HepG2 (cell line): ENCODE results near the gene CEP120. TPM values are rescaled to one million over a fixed set of nuclear protein-coding genes. Genes with fewer than 3 reads are reported as not detected.

Experiments
- ATAC-seq: fragments of 200-7000 bp; cut with Tn5 transposase; 3 replicates; pipeline ENCODE4 v1.9.1; 2020; ENCODE audit warnings: mild to moderate bottlenecking, moderate library complexity
- BruUV-seq: library from RNA; stranded (reverse); fragments of 400-500 nt; replicated peaks from 2 replicates; lab custom pipeline; 2021; lab: Mats Ljungman, UMichigan
- CTCF ChIA-PET: fragments of 300-600 bp; formaldehyde crosslinking; extraction: SDS; loops from one replicate; lab custom pipeline; 2021; ENCODE audit warnings: low total read pairs, inconsistent platforms, low intra/inter-chr PET ratio; lab: Yijun Ruan, JAX
- POLR2A ChIA-PET: fragments of 350-600 bp; sonication (Branson Sonifier 250); formaldehyde crosslinking; loops from one replicate; lab custom pipeline; 2020; ENCODE audit warnings: antibody characterized with exemption, inconsistent platforms; lab: Yijun Ruan, JAX
- DNase-seq: peaks from one replicate; pipeline ENCODE4 v3.0.0-alpha.2; 2015; ENCODE audit warnings: low spot score
- FAIRE-seq: peaks from 3 replicates; lab custom pipeline; 2011; peaks lifted over from hg19 to GRCh38; lab: Jason Lieb, UNC
- H2AFZ ChIP-seq: one replicate; pipeline ENCODE4 v1.6.1; 2011; ENCODE audit warnings: low read length, inconsistent platforms
- H3K27ac ChIP-seq: fragments of 300-600 bp; 3 replicates; pipeline ENCODE4 v1.8.0; 2011; ENCODE audit warnings: mixed run types, mild to moderate bottlenecking, mixed read lengths, low read length, inconsistent platforms; ENCODE audit not compliant: insufficient read depth; ENCODE audit errors: extremely low read length
- H3K27me3 ChIP-seq, 2 experiments: fragments of 200-600 bp in 1 of 2; 2 replicates in 1 of 2; 3 replicates in 1 of 2; pipeline versions ENCODE4 v1.6.0 to v1.8.0; 2011; ENCODE audit warnings: low read length in 2 of 2, mild to moderate bottlenecking in 2 of 2, moderate library complexity in 2 of 2, inconsistent platforms in 1 of 2; ENCODE audit not compliant: insufficient read depth in 2 of 2, control insufficient read depth in 1 of 2
- H3K36me3 ChIP-seq, 2 experiments: fragments of 200-600 bp in 1 of 2; replicated peaks in 1 of 2; 2 replicates in 1 of 2; 3 replicates in 1 of 2; pipeline versions ENCODE4 v1.5.1 to v1.8.0; 2011; ENCODE audit warnings: low read length in 2 of 2, inconsistent platforms in 1 of 2; ENCODE audit not compliant: insufficient read depth in 2 of 2, control insufficient read depth in 1 of 2
- H3K4me1 ChIP-seq: 2 replicates; pipeline ENCODE4 v1.5.1; 2012; ENCODE audit warnings: low read length, inconsistent platforms; ENCODE audit not compliant: insufficient read depth
- H3K4me2 ChIP-seq: 2 replicates; pipeline ENCODE4 v1.6.0; 2011; ENCODE audit warnings: low read depth, low read length, inconsistent platforms
- H3K4me3 ChIP-seq, 3 experiments: fragments of 200-600 bp in 1 of 3; sonication (generic), shearing (Covaris generic) in 1 of 3; replicated peaks in 1 of 3; 2 replicates each; pipeline ENCODE4 v1.5.1; 2011 to 2016; ENCODE audit warnings: low read length in 3 of 3, inconsistent platforms in 2 of 3, low read depth in 2 of 3, mild to moderate bottlenecking in 2 of 3, control low read depth in 1 of 3, mixed read lengths in 1 of 3; ENCODE audit not compliant: insufficient read depth in 1 of 3
- H3K79me2 ChIP-seq: one replicate; pipeline ENCODE4 v1.6.1; 2011; ENCODE audit warnings: low read length, inconsistent platforms; ENCODE audit not compliant: insufficient read depth
- H3K9ac ChIP-seq: 2 replicates; pipeline ENCODE4 v1.6.0; 2011; ENCODE audit warnings: mild to moderate bottlenecking, low read depth, low read length, inconsistent platforms; ENCODE audit not compliant: insufficient read depth
- H3K9me3 ChIP-seq: 2 replicates; pipeline ENCODE4 v1.5.1; 2012; ENCODE audit warnings: mild to moderate bottlenecking, low read length
- H4K20me1 ChIP-seq: 2 replicates; pipeline ENCODE4 v1.6.0; 2011; ENCODE audit warnings: inconsistent platforms, mild to moderate bottlenecking, low read length, moderate library complexity; ENCODE audit not compliant: insufficient read depth
- CC2D1A ChIP-seq: sonication (generic); formaldehyde crosslinking; IDR thresholded peaks from 2 replicates; pipeline ENCODE4 v1.8.1; 2023; ENCODE audit warnings: mild to moderate bottlenecking, missing genetic modification reagents
- EZH2 ChIP-seq: conservative IDR thresholded peaks from 2 replicates; pipeline ENCODE4 v1.6.1; 2012; ENCODE audit warnings: mild to moderate bottlenecking, low read depth, low read length, moderate library complexity
- MEF2D ChIP-seq: sonication (generic); formaldehyde crosslinking; IDR thresholded peaks from 2 replicates; pipeline ENCODE4 v1.5.1; 2020; ENCODE audit warnings: mild to moderate bottlenecking, missing genetic modification reagents
- NAIF1 ChIP-seq: sonication (generic); formaldehyde crosslinking; IDR thresholded peaks from 2 replicates; pipeline ENCODE4 v1.5.0; 2020; ENCODE audit warnings: mild to moderate bottlenecking, missing genetic modification reagents, borderline replicate concordance
- PAF1 ChIP-seq: IDR thresholded peaks from 2 replicates; pipeline ENCODE4 v1.6.1; 2016; ENCODE audit warnings: missing genetic modification reagents, missing compliant biosample characterization
- RFX3 ChIP-seq: IDR thresholded peaks from 2 replicates; pipeline ENCODE4 v1.6.1; 2016; ENCODE audit warnings: missing biosample characterization, missing genetic modification reagents
- SCMH1 ChIP-seq: sonication (generic); formaldehyde crosslinking; IDR thresholded peaks from 2 replicates; pipeline ENCODE4 v1.9.0; 2021; ENCODE audit warnings: missing genetic modification reagents, mild to moderate bottlenecking, borderline replicate concordance
- SMYD3 ChIP-seq: sonication (generic); formaldehyde crosslinking; IDR thresholded peaks from 2 replicates; pipeline ENCODE4 v1.8.1; 2023; ENCODE audit warnings: mild to moderate bottlenecking, missing genetic modification reagents
- TEAD2 ChIP-seq: sonication (generic); formaldehyde crosslinking; IDR thresholded peaks from 2 replicates; pipeline ENCODE4 v1.9.0; 2021; ENCODE audit warnings: missing genetic modification reagents
- TRIM24 ChIP-seq: sonication (generic); formaldehyde crosslinking; IDR thresholded peaks from 2 replicates; pipeline ENCODE4 v1.8.0; 2022; ENCODE audit warnings: mild to moderate bottlenecking, missing genetic modification reagents
- WIZ ChIP-seq: sonication (generic); formaldehyde crosslinking; IDR thresholded peaks from 2 replicates; pipeline ENCODE4 v1.5.1; 2020; ENCODE audit warnings: mild to moderate bottlenecking, missing genetic modification reagents
- ZNF160 ChIP-seq: sonication (generic); formaldehyde crosslinking; IDR thresholded peaks from 2 replicates; pipeline ENCODE4 v1.8.0; 2022; ENCODE audit warnings: mild to moderate bottlenecking, inconsistent platforms, missing genetic modification reagents
- ZNF333 ChIP-seq: sonication (generic); formaldehyde crosslinking; IDR thresholded peaks from 2 replicates; pipeline ENCODE4 v1.4.0; 2020; ENCODE audit warnings: mild to moderate bottlenecking, missing genetic modification reagents, borderline replicate concordance
- ZNF616 ChIP-seq: sonication (generic); formaldehyde crosslinking; IDR thresholded peaks from 2 replicates; pipeline ENCODE4 v1.5.0; 2020; ENCODE audit warnings: low read depth, mild to moderate bottlenecking, missing genetic modification reagents
- ZNF672 ChIP-seq: sonication (generic); formaldehyde crosslinking; IDR thresholded peaks from 2 replicates; pipeline ENCODE4 v1.8.1; 2022; ENCODE audit warnings: missing genetic modification reagents
- ZNF713 ChIP-seq: sonication (generic); formaldehyde crosslinking; IDR thresholded peaks from 2 replicates; pipeline ENCODE4 v1.4.0; 2020; ENCODE audit warnings: mild to moderate bottlenecking, missing genetic modification reagents
- WGBS: methylation state at CpG from one replicate; pipeline ENCODE4 v1.1.6; 2017; ENCODE audit warnings: low lambda C conversion rate; 5-methylcytosine and 5-hydroxymethylcytosine counted together
- in situ Hi-C: cut with HindIII; loops from 2 replicates; pipeline ENCODE4 v1.10.0; 2017; ENCODE audit warnings: low pct_unique_long_range_greater_than_20kb; ENCODE audit not compliant: extremely low pct_ligation_motif_present
- intact Hi-C: fragments of 100-400 bp; cut with micrococcal nuclease; formaldehyde crosslinking; loops from one replicate; pipeline ENCODE4 v1.10.0; 2022; ENCODE audit not compliant: unreplicated experiment
- polyA plus RNA-seq, 8 experiments: library from polyadenylated mRNA; depleted of rRNA in 3 of 8; stranded (reverse) in 7 of 8; unstranded in 1 of 8; fragments of >200 nt; fragmentation: Illumina TruSeq in 4 of 8; extraction: Trizol in 4 of 8; gene quantifications; 2 replicates each; pipeline versions ENCODE4 v1.2.1 to v1.2.3, GENCODE V29; 2011 to 2016; ENCODE audit warnings: low read depth in 4 of 8, missing spikeins in 1 of 8, mixed read lengths in 1 of 8; ENCODE audit not compliant: insufficient read depth in 1 of 8
- total RNA-seq, 5 experiments: library from RNA; depleted of rRNA; stranded (reverse); fragments of >200 nt; fragmentation: Illumina TruSeq; extraction: Trizol; gene quantifications; 2 replicates each; pipeline ENCODE4 v1.2.3, GENCODE V29; 2016; ENCODE audit warnings: low read depth in 1 of 5

The CEP120 gene
- total and polyA plus RNA-seq, 2 of the 13 experiments (the other 11 are each of a cell fraction or from before 2014, with no cell fraction given): 8.0 to 14.7 TPM

DNA sequence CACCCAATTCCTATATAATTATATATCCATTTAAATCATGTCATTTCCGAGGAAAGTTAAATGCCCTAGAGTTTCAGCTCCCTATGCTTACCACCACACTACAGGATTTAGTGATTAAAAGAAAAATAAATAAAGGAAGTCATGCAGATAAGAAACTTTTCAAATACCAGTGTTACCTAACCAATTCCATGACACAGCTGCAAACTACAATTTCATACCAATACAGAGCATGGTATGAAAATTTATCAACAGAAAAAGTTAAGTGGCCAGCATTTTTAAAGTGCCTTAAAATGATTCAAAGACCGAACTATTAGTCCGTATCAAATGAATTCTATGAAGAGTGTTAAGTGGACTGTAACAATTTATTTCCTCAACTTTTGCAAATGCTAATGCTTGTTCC is 35.9 kb downstream of the CEP120 start (continued):
- TF ChIP-seq ZNF616 (no peak), EZH2 (no peak), ZNF713 (CRISPR knock-in tag) (no peak)

DNA sequence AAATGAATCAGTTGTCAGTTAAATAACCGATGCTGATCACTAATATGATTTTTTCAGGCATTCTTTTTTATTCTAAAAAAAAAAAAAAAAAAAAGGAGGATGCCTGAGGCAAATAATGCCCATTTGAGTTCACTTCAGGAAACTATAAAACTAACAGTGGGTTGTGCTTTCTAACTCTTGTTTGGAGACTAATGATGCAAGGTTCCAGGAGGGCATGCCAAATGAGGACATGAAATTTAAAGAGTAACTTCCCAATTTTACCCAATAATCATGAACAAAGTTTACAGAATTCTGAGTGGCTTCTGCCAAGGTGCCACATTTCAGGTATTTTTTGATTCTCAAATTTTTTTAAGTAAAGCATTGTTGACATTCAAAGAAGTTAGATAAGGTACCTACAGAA is 41.0 kb downstream of the CEP120 start:
- H3K79me2 ChIP-seq: no peaks in the 10 kb centered on the region
- H3K9me3 ChIP-seq: no peaks in the 10 kb centered on the region
- H3K27ac ChIP-seq: no peak overlapping the region
- peaks cover 9 to 43% of the 10 kb centered on the region in 2 experiments for H3K36me3 ChIP-seq
- H4K20me1 ChIP-seq: no peaks in the 10 kb centered on the region
- ATAC-seq: no peak
- H2AFZ ChIP-seq: no peak overlapping the region
- no peak overlapping the region for H3K4me2 ChIP-seq
- 97% methylated on average over 1 of the region's 1 CpG for WGBS
- ChIA-PET CTCF (no interaction called here), POLR2A (no interaction called here)
- BruUV-seq: no TSS peak
- H3K9ac ChIP-seq: no peak overlapping the region
- no peak overlapping the region for H3K4me3 ChIP-seq
- no peak for FAIRE-seq
- TF ChIP-seq PAF1 (CRISPR knock-in tag) (no peak), ZNF333 (CRISPR knock-in tag) (no peak), CC2D1A (CRISPR knock-in tag) (no peak), ZNF160 (no peak), NAIF1 (no peak), TRIM24 (no peak), SMYD3 (CRISPR knock-in tag) (no peak), TEAD2 (CRISPR knock-in tag) (no peak), SCMH1 (no peak), ZNF672 (no peak), WIZ (CRISPR knock-in tag) (no peak), RFX3 (CRISPR knock-in tag) (no peak), MEF2D (CRISPR knock-in tag) (no peak)
- no peak for DNase-seq
- in situ Hi-C loops (no loop called here), intact Hi-C loops (no loop called here)
- H3K27me3 ChIP-seq: no peaks in the 10 kb centered on the region
- no peaks in the 10 kb centered on the region for H3K4me1 ChIP-seq
